ENCODE data around the gene SMPDL3A.
"Not testable (repeated sequence)": the region's sequence is repeated elsewhere in the genome, so short reads cannot be mapped to it uniquely, and the experiment has no call there.

Gene SMPDL3A, protein sequence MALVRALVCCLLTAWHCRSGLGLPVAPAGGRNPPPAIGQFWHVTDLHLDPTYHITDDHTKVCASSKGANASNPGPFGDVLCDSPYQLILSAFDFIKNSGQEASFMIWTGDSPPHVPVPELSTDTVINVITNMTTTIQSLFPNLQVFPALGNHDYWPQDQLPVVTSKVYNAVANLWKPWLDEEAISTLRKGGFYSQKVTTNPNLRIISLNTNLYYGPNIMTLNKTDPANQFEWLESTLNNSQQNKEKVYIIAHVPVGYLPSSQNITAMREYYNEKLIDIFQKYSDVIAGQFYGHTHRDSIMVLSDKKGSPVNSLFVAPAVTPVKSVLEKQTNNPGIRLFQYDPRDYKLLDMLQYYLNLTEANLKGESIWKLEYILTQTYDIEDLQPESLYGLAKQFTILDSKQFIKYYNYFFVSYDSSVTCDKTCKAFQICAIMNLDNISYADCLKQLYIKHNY

DNA sequence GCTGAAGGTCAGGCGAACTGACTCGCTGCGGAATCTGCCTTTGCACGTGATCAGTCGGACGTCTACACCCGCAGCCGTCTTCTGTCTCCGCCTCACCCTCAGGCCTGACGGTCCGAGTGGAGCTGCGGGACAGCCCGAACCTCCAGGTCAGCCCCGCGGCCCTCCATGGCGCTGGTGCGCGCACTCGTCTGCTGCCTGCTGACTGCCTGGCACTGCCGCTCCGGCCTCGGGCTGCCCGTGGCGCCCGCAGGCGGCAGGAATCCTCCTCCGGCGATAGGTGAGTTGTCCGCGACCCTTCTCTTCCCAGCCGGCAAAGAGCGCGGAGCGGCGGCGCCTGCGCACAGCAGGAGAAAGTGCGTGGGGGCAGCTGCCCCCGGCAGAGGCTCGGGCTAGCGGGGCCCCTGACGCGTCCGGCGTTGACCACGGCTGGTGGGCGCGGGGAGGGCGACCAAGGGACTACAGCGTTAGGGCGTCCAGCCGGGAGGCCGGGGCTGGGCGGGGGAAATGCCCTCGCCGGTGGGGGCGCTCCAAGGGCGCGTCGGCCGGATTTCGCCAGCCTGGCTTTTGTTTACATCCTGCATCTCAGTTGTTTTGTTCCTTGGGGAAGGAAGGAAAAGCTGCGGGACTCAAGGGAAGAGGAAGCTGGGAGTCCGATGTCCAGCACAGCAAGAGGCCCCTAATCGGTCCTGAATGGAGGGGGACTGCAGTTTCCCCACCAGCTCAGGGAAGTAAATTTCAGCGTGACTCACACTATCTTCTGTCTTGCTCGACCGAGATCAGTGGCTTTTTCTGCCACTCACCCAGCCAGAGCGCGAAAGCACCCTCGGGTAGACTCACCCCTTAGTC is at the start of gene SMPDL3A:
Gene SMPDL3A (plus strand): TSS at position 77 of the 846 bp plus-strand sequence. CDS start 89 bp downstream, at position 166.
- DNase-seq (ENCODE audit: low read depth in 3 of 3, low spot score in 1 of 3), result no peak

DNA sequence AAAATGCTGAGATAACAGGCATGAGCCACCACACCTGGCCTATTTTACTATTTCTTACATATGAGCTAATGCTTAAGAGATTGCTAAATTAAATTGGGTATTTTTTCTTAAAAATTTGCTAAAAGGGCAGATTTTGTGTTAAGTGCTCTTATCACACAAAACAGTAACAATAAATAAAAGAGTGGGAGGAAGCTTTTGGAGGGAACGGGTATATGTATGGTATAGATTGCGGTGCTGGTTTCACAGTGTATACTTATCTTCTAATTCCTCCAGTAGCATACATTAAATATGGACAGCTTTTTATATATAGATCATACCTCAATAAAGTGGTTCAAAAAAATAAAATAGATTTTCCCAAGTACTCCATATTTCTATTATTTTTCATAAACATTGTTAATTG is 49.0 kb upstream of the SMPDL3A start:
- no peak for DNase-seq (ENCODE audit: low read depth in 3 of 3, low spot score in 1 of 3)

DNA sequence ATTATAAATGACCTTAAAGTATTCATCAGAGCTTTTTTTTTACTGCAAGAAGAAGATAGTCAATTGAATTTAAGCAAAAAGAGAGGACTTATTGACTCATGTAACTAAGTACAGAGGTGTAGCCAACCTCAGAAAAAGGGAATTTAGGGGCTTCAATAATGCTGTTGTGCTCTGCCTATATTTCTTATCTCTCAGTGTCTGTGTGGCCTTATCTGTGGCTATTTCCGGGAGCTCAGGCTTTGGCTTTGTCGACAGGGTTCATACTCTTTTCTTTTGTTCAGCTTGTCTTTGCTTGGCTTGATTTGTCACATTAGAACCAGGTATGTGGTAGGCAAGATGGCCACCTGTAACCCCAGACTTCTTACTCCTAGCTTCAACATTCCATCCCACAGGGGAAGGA is 48.1 kb upstream of the SMPDL3A start:
- no peak for DNase-seq (ENCODE audit: low read depth in 3 of 3, low spot score in 1 of 3)

DNA sequence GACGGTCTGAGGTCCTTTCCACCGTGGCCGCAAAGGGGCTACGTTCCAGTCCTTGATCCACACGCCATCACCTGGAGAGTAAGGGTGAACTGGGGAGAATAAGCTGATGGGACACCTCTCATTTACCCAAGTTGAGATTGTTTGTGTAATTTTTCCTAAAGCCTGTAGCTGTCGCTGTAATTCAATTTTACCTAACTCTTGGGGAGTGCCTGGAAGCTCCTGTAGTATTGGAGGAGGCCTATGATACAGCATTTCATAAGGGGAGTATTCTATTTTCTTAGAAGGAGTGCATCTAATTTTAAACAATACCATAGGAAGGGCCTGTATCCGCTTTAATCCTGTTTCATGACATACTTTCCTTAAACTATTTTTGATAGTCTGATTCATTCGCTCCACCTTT is 44.8 kb upstream of the SMPDL3A start:
- not testable (repeated sequence) for DNase-seq (ENCODE audit: low read depth in 3 of 3, low spot score in 1 of 3)

DNA sequence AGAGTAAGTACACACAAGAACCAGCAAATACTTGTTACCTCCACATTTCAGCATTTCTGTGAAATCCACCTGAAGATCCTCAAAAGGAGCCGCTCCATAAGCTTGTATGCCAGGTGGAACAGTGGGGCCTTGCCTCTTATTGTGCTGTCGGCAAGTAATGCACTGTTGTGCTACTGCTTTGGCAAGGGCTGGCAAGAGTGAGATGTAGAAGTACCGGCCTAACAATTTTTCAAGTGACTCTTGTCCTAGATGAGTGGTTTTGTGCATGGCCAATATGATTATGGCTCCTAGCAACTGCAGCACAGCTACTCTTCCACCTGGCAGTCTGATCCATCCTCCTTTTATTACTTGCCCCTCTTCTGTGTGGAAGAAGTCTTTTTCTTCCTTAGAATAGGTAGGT is 44.2 kb upstream of the SMPDL3A start:
- DNase-seq (ENCODE audit: low read depth in 3 of 3, low spot score in 1 of 3), result not testable (repeated sequence)

DNA sequence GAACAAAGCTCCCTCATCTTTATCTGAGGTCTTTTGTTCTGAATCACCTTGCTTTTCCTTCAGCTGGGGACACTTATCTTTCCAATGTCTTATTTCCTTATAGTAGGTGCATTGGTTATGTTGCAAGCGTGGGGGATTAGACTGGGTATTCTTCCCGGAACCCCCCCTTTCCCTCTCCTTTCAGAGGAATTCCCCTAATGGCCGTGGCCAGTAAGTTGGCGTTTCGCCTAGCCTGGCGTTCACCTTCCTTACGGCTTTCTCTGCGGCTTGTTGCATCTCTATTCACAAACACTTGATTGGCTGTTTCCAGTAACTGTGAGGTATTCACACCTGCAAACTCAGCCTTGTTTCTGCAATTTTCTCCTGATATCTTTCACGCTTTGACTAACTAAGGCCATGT is 42.4 kb upstream of the SMPDL3A start:
- DNase-seq (ENCODE audit: low read depth in 3 of 3, low spot score in 1 of 3), result no peak

DNA sequence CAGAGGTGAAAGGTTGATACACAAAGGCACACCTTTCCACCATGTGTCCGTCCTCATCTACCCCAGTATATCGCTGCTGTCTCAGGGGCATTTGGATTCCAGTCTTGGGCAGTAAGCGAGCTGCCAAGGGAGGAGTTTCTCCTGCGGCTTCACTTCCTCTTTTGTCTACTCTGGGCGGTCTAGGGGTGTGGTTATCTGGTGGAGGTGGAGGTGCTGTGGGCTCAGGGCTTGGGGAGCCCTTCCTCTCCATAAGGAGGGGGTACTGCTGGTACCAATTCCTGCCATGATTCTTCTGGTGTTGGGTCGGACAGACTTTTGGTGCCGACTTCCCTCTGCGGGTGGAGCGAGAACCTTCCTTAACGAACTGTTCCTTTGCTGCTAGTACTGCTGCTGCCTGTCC is 41.5 kb upstream of the SMPDL3A start:
- DNase-seq (ENCODE audit: low read depth in 3 of 3, low spot score in 1 of 3), result no peak

DNA sequence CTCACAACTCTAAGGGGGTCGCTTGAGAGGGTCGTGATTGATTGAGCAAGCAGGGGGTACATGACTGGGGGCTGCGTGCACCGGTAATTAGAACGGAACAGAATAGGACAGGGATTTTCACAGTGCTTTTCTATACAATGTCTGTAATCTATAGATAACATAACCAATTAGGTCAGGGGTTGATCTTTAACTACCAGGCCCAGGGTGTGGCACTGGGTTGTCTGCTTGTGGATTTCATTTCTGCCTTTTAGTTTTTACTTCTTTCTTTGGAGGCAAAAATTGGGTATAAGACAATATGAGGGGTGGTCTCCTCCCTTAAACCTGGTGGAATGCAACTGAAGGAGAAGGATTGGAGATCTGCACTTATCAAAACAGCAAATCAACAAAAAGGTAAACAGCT is 40.1 kb upstream of the SMPDL3A start:
- not testable (repeated sequence) for DNase-seq (ENCODE audit: low read depth in 3 of 3, low spot score in 1 of 3)

DNA sequence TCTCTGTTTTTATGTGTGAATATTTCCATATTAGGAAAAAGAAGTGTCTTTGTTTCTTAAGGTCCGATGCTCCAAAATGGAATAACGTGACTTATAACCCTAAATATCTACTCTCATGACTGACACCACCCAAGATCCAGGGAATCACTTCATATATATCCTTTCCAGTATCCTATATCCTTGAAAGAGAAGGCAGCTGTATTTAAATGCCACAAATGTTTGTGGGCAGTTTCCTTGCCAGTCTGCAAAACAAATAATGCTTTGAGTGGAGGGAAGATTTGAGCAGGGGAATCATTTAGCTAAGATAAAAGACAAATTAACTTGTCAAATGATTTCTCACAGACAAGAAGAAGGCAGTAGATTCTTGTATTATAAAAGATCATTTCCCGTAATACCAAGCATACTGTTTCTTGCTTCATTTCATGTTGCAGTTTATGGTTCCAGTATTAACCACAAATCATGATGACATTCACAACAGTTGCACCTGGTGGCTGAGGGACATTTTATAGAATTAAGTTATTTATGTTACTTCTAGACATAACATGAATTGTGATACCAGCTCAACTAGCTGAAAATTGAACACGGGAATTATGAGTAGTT is 39.5 kb upstream of the SMPDL3A start:
- no peak for DNase-seq (ENCODE audit: low read depth in 3 of 3, low spot score in 1 of 3)

DNA sequence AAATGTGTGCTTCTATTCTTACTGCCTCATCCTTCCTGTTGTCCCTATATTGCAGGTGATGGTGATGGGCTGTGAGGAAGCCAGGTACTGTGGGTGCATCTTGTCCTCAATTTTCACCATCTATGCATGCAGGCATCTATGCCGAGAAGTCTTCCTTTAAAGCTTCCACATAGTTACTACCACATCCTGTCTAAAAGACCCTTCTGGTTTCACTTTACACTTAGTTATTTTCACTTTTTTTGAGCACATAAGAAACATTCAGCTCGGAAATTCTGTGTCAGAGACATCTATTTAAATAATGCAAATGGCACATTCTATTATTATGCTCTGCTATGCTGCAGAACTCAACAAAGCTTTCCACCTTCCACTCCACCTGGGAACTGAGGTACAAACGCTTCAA is 37.7 kb upstream of the SMPDL3A start:
- DNase-seq (ENCODE audit: low read depth in 3 of 3, low spot score in 1 of 3), result no peak

DNA sequence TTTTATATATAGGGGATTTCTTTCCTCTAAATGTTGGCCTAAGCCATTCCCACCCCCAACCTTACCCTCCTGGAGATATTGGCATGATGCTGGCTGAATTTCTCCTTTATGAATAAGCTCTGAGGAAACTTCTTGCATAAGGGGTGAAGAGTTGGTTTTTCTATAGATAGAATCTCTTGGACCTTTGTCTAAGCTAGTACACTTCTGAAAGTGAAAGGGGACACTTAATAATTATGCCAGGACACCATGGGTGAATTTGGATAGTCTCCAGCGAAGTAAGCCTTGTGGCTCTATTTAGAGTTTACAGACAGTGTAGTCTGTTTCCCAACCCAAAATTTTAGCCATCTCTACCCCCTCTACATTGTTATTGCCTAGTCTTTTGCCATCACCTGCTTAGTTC is 36.6 kb upstream of the SMPDL3A start:
- no peak for DNase-seq (ENCODE audit: low read depth in 3 of 3, low spot score in 1 of 3)

DNA sequence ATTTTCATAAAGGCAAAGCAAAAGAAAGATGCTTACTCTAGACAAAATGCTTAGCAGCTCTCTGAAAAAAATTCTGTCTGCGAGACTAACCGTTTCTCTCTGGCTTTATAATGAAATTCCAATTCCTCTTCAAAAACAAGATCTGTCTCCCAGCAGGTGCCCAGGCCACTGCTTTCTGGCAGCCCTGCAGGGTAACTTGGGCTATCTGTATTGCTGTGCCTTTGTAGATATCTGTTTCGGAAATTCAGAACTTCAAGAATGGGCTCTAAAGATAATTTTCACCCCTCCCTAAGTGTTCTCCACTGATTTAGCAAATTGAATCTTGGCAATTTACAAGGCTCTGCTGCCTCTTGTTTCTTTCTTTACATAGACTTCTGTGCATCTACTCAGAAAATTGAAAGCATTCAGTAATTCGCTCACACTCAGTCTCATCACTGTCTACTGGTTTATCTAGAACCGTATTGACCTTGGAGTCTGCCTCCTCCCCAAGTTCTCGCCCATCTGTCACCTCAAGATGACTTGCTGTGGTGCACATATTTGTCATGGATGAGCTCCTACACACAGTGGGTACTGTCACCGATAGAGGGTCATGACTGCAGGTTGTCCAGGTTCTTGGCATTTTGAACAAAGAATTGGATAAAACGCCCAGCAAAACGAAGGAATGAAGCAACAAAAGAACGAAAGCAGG is 35.9 kb upstream of the SMPDL3A start:
- no peak for DNase-seq (ENCODE audit: low read depth in 3 of 3, low spot score in 1 of 3)

DNA sequence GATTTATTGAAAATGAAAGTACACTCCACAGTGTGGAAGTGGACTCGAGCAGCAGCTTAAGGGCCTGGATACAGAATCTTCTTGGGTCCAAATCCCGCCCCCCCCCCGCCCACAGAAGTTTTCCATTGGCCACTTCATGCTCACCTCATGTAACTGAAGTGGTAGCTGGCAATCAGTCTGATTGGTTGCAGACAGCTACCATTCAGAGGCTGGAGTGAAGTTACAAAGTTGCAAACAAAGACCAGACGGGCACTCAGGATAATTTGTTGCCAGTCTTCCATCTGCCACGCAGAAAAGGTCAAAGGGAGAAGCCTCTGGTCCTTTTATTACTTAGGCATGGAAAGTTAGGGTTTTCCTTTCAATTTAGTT is 35.4 kb upstream of the SMPDL3A start:
- no peak for DNase-seq (ENCODE audit: low read depth in 3 of 3, low spot score in 1 of 3)

DNA sequence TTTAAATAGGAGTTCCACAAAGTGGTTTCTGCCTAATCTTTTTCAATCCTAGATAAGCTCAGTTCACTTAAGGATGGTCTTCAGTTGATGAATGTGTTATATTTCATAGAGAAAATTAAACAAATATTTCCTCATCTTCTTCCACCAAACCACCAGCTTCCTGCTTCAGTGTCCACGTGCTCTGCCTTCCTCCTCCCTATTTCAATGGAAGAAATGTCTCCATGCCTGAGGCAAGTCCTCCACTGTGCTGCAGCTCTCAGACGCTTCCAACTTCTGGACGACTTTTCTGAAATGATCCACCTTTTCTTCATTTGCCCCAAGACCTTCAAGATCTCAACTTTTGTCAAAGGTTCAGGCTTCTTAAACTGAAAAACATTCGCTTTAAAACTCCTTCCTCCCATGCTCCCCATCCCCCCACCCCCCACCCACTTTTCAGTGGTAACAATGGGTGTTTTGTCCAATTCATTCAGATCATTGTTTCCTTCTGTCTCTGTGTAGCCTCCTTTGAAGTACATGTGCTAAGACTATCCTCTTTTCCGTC is 34.8 kb upstream of the SMPDL3A start:
- no peak for DNase-seq (ENCODE audit: low read depth in 3 of 3, low spot score in 1 of 3)

DNA sequence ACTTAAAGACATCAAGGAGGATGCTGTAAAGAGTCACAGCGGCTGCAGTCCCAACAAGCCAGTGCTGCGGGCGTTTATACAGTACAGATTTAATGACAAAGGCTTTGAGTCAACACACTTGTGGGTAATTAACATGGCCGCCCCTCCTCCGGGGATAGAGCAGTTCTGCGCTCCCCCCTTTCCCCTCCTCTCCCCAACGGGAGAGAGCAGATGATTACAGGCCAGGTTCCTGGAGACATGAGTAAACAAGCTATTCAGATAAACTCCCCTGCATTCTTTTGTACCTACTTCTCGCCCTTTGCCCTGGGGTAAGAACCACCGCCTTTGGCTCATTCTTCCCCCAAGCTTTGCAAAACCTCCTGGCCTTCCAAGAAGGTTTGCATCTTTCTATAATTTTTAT is 33.2 kb upstream of the SMPDL3A start:
- no peak for DNase-seq (ENCODE audit: low read depth in 3 of 3, low spot score in 1 of 3)

DNA sequence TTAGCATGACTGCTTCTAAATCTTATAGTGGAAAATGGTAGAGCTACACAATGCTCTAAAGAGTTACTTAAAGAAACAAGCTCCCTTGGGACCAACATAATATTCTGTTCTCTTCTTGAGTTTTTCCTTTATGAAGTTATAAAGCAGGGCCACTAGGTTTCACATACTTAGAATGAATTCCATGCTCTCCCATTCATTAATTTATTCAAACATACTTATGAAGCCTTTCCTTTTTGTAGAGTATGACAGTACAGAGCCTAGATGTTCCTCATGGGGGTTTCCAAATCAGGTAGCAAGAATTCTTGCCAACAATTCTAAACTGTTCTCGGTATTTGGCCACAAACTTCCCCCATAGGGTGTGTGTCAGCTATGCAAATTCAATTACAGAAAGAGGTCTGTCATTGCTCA is 30.1 kb upstream of the SMPDL3A start:
- no peak for DNase-seq (ENCODE audit: low read depth in 3 of 3, low spot score in 1 of 3)

DNA sequence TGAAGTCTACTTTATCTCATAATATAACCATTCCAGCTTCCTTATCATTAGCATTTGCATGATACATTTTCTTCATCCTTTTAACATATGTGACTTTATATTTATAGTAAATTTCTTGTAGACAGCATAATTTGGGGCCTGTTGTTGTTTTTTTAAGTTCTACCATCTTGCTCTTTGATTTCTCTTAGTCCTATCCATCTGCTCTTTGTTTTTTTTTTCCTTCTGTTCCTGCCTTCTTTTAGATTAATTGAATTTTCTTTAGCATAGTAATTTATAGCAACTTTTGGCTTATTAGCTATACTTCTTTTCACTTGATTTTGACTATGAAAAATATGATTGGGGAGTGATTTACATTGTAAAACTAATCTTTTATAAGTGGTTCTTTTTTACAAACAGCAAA is 28.7 kb upstream of the SMPDL3A start:
- no peak for DNase-seq (ENCODE audit: low read depth in 3 of 3, low spot score in 1 of 3)

DNA sequence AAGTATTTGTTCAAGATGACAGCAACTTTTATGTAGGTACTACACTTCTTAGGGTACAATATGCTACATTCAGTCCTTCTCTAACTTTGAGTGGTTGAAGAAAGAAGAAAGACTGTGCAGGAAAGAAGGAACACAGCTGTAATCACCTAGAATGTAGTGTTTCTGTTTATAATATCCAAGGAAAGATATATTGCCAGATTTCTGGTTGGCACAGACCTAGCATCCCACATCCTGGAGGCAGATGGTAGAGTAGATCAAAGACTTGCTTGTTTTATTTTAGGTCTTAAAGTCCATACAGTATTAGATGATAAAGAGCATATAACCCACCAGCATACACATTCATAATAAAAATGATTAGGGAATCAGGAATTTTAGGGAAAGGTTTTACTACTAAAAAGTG is 22.8 kb upstream of the SMPDL3A start:
- DNase-seq (ENCODE audit: low read depth in 3 of 3, low spot score in 1 of 3), result no peak

DNA sequence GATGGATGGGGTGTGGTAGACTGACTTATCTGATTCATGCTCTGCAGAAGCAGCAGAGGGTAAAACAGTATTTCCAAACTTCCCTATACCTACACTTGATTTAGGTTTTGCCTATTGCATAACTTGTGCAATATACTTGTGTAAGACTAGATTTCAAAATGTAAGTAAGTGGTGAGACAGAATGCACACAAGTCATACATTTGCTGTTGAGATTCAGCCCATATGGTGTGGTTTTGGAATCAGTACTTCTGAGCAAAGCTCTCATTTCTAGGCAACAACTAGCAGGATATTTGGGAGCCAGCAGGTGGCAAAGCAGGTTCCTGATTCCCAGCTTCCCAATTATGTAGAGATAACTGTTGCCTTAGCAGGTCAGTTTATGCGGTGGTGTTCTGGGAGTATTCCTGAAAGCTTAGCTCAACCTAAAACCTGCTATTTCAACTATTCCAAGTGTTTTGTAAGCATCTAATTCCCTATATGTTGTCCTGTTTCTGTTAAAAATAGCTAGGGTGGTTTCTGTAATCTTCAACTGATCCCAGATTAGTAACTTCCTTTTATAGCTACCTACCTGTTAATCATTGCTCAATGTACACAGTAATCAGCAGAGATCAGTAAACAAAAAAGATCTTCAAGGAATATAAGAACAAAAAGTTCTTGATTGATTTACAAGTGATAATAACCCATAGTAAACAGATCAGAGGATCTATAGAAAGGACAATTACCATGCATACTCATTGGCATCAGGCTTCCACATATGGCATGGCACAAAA is 18.0 kb upstream of the SMPDL3A start:
- no peak for DNase-seq (ENCODE audit: low read depth in 3 of 3, low spot score in 1 of 3)

DNA sequence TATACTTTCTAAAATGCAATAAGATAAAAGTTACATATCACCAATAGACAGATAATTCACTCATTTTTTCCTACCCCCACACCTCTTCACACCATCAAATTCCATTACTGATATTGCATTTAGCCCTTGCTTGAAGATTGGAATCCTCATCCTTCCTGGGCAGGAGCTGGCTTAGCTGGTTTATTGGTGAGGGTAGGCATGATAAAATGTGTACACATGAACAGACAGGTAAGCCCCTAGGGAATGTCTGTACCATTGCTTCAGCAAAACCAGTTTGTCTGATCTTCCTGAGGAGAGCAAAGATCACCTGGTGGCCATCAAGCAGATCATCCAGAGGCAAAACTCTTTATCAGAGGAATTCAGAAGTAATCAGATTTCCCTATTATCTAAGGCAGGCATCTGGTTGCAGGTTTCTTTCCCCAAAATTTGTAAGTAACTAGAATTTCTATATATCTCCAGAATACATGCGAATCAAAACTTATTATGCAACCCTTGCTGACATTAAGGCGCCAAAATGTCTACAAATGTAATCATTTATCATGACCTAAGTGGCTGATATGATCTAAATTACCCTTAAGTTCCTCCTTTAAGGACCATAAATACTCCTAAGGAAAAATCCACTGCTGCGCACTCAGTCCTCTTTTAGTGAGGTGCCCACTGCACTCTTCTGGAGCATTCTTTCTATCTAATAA is 16.2 kb upstream of the SMPDL3A start:
- no peak for DNase-seq (ENCODE audit: low read depth in 3 of 3, low spot score in 1 of 3)
